Measurements from ENCODE around the gene MACF1. TPM values are rescaled to one million over a fixed set of nuclear protein-coding genes. Genes with fewer than 3 reads are reported as not detected.
"Not testable (repeated sequence)": the region's sequence is repeated elsewhere in the genome, so short reads cannot be mapped to it uniquely, and the experiment has no call there.

The MACF1 gene
- total RNA-seq, 2 donors from 2014 or later = 214 to 251 TPM

DNA sequence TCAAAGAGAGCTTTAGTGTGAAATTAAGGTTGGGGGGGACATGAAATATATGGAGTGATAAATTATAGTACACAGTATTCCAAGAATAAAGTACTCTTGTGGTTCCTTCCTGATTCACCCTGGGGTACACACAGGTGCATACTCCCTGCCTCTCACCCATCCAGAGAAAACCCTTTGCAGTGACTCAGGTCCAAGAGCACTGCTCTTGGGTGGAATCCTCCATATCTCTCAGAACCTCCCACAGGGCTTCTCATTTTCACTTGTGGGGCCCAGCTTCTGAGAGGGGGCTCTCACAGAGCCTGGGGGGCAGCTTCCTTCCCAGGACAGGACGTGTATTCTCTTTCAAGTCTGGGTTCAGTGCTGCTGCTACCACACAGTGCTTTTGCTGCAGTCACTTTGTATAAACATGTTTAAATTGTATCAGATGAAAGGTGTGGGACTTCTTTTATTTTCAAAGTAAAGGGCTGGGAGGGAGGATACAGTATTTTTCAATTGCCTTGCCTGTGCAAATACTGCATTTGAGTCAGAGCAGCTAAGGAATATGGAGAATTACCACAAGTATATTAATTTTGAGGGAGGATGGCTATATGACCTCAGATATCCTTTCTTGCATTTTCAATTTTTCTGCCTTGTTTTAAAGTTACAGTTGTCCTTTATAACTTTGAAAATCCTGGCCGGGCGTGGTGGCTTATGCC, 262.1 kb downstream of the MACF1 start:
- H3K9ac ChIP-seq (ENCODE audit: extremely low read depth, low read length, poor library complexity, severe bottlenecking) = no peak overlapping the region
- peaks cover 97% of the 10 kb centered on the region for H3K36me3 ChIP-seq (ENCODE audit: control insufficient read depth, insufficient read depth, low read length)
- Mint-ChIP-seq H3K9me3 (no peaks in the 10 kb centered on the region), H3K36me3 (ENCODE audit: low read depth) (peaks cover 73% of the 10 kb centered on the region), H3K27ac (peak overlapping the region; percentile 19), H3K27me3 (ENCODE audit: insufficient read depth) (no peaks in the 10 kb centered on the region), H3K4me3 (no peak overlapping the region), H3K4me1 (no peaks in the 10 kb centered on the region)
- no peak for DNase-seq
- no peak overlapping the region for H3K27ac ChIP-seq (ENCODE audit: low read depth, low read length)
- no peaks in the 10 kb centered on the region for H3K4me1 ChIP-seq (ENCODE audit: control insufficient read depth, insufficient read depth, low read length)
- TF ChIP-seq, protein P1, sequence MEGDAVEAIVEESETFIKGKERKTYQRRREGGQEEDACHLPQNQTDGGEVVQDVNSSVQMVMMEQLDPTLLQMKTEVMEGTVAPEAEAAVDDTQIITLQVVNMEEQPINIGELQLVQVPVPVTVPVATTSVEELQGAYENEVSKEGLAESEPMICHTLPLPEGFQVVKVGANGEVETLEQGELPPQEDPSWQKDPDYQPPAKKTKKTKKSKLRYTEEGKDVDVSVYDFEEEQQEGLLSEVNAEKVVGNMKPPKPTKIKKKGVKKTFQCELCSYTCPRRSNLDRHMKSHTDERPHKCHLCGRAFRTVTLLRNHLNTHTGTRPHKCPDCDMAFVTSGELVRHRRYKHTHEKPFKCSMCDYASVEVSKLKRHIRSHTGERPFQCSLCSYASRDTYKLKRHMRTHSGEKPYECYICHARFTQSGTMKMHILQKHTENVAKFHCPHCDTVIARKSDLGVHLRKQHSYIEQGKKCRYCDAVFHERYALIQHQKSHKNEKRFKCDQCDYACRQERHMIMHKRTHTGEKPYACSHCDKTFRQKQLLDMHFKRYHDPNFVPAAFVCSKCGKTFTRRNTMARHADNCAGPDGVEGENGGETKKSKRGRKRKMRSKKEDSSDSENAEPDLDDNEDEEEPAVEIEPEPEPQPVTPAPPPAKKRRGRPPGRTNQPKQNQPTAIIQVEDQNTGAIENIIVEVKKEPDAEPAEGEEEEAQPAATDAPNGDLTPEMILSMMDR (conservative IDR thresholded peaks at IDR 0.05) = no peak
- WGBS, 2 experiments (ENCODE audit: insufficient coverage in 1 of 2, insufficient read length in 1 of 2) = 87 to 93% methylated on average over 3 of the region's 3 CpGs
- no peak overlapping the region for H3K4me3 ChIP-seq (ENCODE audit: low read length)
- no peaks in the 10 kb centered on the region for H3K9me3 ChIP-seq (ENCODE audit: control insufficient read depth, low read length)
- H3K27me3 ChIP-seq (ENCODE audit: control insufficient read depth, insufficient read depth, low read length, poor library complexity, severe bottlenecking) = no peaks in the 10 kb centered on the region

DNA sequence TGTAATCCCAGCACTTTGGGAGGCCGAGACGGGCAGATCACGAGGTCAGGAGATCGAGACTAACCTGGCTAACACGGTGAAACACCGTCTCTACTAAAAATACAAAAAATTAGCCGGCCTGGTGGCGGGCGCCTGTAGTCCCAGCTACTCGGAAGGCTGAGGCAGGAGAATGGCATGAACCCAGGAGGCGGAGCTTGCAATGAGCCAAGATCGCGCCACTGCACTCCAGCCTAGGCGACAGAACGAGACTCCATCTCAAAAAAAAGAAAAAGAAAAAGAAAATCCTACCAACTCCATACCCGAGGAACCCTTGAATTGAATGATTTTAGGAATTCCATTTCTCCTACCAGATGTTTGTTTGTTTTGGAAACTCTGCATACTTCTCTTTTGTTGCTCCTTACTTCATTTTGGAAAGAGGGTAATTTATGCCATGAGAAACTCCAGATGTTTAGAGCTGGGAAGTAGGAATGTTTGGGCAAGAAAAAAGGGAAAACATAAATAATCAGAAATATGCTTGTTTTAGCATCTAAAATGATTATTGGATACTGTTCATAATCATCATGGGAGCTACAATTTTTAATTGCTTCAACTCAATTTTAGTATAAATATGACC, 262.7 kb downstream of the MACF1 start:
- H3K27ac ChIP-seq (ENCODE audit: low read depth, low read length) = not testable (repeated sequence)

DNA sequence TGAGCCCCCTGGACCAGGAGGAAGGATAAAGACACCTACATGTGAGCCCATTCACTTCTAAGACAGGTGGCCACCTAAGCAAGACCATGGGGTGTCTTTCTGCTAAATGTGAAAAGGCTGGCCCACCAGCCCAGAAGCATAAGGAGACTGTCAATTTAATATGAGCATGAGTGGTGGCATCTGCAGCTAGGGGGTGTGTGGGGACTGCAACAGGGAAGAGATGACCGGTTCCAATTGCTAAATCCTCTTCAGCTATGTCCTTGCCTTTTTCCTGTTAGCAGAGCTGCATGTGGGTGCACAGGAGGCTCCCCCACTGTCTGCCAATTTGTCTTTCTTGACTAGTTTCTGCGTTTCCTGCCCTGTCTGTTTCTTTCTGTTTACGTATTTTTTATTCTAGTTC, 264.7 kb downstream of the MACF1 start:
- Mint-ChIP-seq H3K9me3 (no peaks in the 10 kb centered on the region), H3K36me3 (ENCODE audit: low read depth) (peaks cover 70% of the 10 kb centered on the region), H3K4me3 (no peak overlapping the region), H3K27me3 (ENCODE audit: insufficient read depth) (no peaks in the 10 kb centered on the region), H3K27ac (no peak overlapping the region), H3K4me1 (no peaks in the 10 kb centered on the region)
- no peaks in the 10 kb centered on the region for H3K4me1 ChIP-seq (ENCODE audit: control insufficient read depth, insufficient read depth, low read length)
- no peak for DNase-seq
- no peaks in the 10 kb centered on the region for H3K9me3 ChIP-seq (ENCODE audit: control insufficient read depth, low read length)
- H3K27me3 ChIP-seq (ENCODE audit: control insufficient read depth, insufficient read depth, low read length, poor library complexity, severe bottlenecking) = no peaks in the 10 kb centered on the region
- H3K4me3 ChIP-seq (ENCODE audit: low read length) = no peak overlapping the region
- WGBS, 2 experiments (ENCODE audit: insufficient coverage in 1 of 2, insufficient read length in 1 of 2) = 94 to 95% methylated on average over 3 of the region's 3 CpGs
- no peak overlapping the region for H3K9ac ChIP-seq (ENCODE audit: extremely low read depth, low read length, poor library complexity, severe bottlenecking)
- H3K27ac ChIP-seq (ENCODE audit: low read depth, low read length) = no peak overlapping the region
- TF ChIP-seq, protein P1 (conservative IDR thresholded peaks at IDR 0.05) = peak; percentile 39
- H3K36me3 ChIP-seq (ENCODE audit: control insufficient read depth, insufficient read depth, low read length) = peaks cover 95% of the 10 kb centered on the region

More for the DNA sequence above, 262.7 kb downstream of the MACF1 start:
- H3K9me3 Mint-ChIP-seq; H3K9me3 ChIP-seq (ENCODE audit: control insufficient read depth, low read length); H3K4me1 ChIP-seq (ENCODE audit: control insufficient read depth, insufficient read depth, low read length); H3K27me3 ChIP-seq (ENCODE audit: control insufficient read depth, insufficient read depth, low read length, poor library complexity, severe bottlenecking); H3K4me3 ChIP-seq (ENCODE audit: low read length); H3K4me1 Mint-ChIP-seq; DNase-seq; H3K4me3 Mint-ChIP-seq; H3K9ac ChIP-seq (ENCODE audit: extremely low read depth, low read length, poor library complexity, severe bottlenecking); H3K27me3 Mint-ChIP-seq (ENCODE audit: insufficient read depth): not testable (repeated sequence)
- Mint-ChIP-seq H3K36me3 (ENCODE audit: low read depth) (peaks cover 71% of the 10 kb centered on the region), H3K27ac (peak overlapping the region; percentile 19)
- H3K36me3 ChIP-seq (ENCODE audit: control insufficient read depth, insufficient read depth, low read length) = peaks cover 97% of the 10 kb centered on the region
- WGBS, 2 experiments (ENCODE audit: insufficient coverage in 1 of 2, insufficient read length in 1 of 2) = 94 to 100% methylated on average over 8 to 12 of the region's 16 CpGs
